Activated naive CD4-positive, alpha-beta T cell treated with anti-CD3 and anti-CD28 coated beads, Interleukin-2, amount 50 U/mL, for 24 hours (primary cell): ENCODE data around the gene CEL.
A peak's percentile ranks its signal among the peaks of the same experiment; 100 is the strongest.
"Not testable (repeated sequence)": the region's sequence is repeated elsewhere in the genome, so short reads cannot be mapped to it uniquely, and the experiment has no call there.

Experiments used
- H3K27ac Mint-ChIP-seq: one replicate; pipeline ENCODE4 v1.8.0; 2021; ENCODE audit warnings: mild to moderate bottlenecking, mixed read lengths
- H3K27me3 Mint-ChIP-seq: one replicate; pipeline ENCODE4 v1.8.0; 2021; ENCODE audit warnings: mixed read lengths
- H3K36me3 Mint-ChIP-seq: one replicate; pipeline ENCODE4 v1.8.0; 2021; ENCODE audit warnings: mixed read lengths
- H3K4me1 Mint-ChIP-seq: one replicate; pipeline ENCODE4 v1.8.0; 2021; ENCODE audit warnings: mixed read lengths
- H3K4me3 Mint-ChIP-seq: one replicate; pipeline ENCODE4 v1.8.0; 2021; ENCODE audit warnings: mild to moderate bottlenecking, mixed read lengths
- H3K9me3 Mint-ChIP-seq: one replicate; pipeline ENCODE4 v1.8.0; 2021; ENCODE audit warnings: mixed read lengths

CEL gene

DNA sequence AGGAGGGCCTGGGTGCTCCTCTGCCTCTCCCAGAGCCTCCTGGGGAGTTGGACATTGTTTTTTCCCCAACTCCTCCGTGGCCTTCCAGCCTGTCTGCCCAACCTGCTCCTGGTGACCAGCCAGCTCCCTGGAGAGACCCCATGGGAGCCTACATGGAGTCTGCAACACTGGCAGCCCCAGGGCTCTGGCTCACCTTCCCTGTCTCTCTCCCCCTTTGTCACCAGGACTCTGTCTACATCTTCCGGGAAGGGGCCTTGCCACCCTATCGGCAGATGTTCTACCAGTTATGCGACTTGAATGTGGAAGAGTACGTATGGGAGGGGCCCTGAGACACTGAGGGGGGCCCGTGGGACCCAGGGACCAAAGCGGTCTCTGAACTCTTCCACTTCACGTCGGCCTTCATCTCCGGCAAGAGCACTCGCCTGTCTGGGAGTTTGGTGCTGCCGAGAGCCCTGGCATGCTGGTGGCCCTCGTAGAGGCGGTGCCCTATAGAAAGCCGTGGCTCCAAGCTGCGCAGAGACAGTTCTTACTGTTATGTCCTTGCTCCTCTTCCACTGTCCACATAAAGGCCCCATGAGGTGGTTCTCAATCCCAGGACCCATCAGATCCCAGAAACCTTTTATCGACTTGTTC lies 5.9 kb upstream of the CEL start:
- peaks cover 7% of the 10 kb centered on the region for H3K36me3 Mint-ChIP-seq
- no peaks in the 10 kb centered on the region for H3K9me3 Mint-ChIP-seq
- no peaks in the 10 kb centered on the region for H3K27me3 Mint-ChIP-seq
- peak overlapping the region; percentile 62 for H3K4me3 Mint-ChIP-seq
- H3K4me1 Mint-ChIP-seq: peaks cover 46% of the 10 kb centered on the region
- H3K27ac Mint-ChIP-seq: peak overlapping the region; percentile 55

DNA sequence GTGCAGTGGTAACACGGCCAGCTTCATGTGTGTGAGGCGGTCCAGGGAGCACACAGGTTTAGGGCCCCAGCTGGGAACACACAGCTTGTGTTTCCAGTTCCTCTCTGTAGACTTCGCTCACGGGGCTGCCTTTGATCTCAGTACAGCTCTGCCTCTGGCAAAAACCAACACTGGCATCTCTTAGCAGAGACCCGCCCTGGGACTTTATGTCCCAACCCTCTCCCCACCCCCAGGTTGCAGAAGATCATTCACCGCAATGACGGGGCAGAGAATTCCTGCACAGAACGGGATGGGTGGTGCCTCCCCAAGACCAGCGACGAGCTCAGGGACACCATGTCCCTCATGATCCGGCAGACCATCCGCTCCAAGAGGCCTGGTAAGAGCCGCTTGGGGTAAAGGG lies 5.2 kb upstream of the CEL start:
- peaks cover 50% of the 10 kb centered on the region for H3K4me1 Mint-ChIP-seq
- peak overlapping the region; percentile 62 for H3K4me3 Mint-ChIP-seq
- H3K36me3 Mint-ChIP-seq: peaks cover 7% of the 10 kb centered on the region
- no peaks in the 10 kb centered on the region for H3K27me3 Mint-ChIP-seq
- H3K9me3 Mint-ChIP-seq: no peaks in the 10 kb centered on the region
- H3K27ac Mint-ChIP-seq: peak overlapping the region; percentile 30

DNA sequence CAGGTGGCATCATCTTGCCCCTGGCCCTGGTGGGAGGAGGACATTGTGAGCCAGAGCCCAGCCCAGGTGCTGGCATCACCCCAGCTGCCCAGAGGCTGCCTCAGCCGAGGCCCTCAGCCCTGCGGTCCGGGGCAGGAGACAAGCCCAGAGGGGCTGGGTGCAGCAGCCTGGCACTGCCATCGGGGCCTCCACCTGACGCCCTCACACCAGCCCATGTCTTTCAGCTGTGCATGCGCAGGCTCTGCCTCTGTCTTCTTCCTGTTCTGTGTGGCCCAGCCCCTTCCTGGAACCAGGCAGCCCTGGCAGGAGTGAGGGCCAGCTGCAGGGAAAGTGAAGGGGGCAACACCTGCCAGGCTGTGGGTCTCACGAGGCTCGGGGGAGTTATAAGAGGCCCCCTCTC lies 4.8 kb upstream of the CEL start:
- H3K9me3 Mint-ChIP-seq: no peaks in the 10 kb centered on the region
- H3K4me3 Mint-ChIP-seq: peak overlapping the region; percentile 23
- peaks cover 50% of the 10 kb centered on the region for H3K4me1 Mint-ChIP-seq
- no peak overlapping the region for H3K27ac Mint-ChIP-seq
- H3K27me3 Mint-ChIP-seq: no peaks in the 10 kb centered on the region
- peaks cover 7% of the 10 kb centered on the region for H3K36me3 Mint-ChIP-seq

DNA sequence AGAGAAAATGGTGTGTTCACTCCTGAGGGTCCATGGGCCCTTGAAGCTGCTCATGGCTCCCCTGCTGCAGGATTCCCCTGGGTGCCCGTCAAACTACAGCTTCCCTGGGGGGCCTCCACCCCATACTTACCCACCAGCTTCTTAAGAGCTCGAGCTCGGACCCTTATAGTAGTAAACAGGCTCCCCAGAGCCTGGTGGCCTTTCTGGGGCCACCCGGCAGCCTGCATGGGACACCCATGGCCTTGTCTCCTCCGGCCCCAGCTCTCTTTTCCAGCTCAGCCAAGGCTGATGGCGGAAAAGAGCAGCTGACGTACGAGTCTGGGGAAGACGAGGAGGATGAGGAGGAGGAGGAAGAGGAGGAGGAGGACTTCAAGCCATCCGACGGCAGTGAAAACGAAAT lies 4.2 kb upstream of the CEL start:
- peak overlapping the region; percentile 55 for H3K27ac Mint-ChIP-seq

DNA sequence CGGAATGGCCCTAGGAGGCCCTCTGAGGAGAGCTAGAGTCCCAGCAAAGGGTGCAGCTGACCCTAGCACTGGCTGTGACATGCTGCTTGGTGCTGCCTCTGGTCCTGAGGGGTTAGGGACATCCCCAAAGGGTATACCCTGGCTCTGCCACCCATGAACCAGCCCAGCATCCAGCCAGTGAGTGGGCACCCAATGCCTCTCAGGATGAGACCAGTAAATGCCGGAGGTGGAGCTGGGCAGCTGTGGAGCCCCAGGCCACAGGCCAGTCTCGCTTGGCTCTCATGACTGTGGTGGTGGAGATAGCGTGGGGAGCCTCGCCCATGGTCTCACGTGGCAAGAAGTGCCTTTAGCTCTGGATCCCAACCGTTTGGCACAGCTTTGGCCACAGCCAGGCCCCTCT lies 3.7 kb upstream of the CEL start:
- Mint-ChIP-seq H3K4me1 (peaks cover 50% of the 10 kb centered on the region), H3K27ac (peak overlapping the region; percentile 55)

More for the DNA sequence above, 4.2 kb upstream of the CEL start:
- Mint-ChIP-seq H3K9me3 (no peaks in the 10 kb centered on the region), H3K27me3 (no peaks in the 10 kb centered on the region), H3K4me1 (peaks cover 50% of the 10 kb centered on the region), H3K4me3 (peak overlapping the region; percentile 23), H3K36me3 (peaks cover 7% of the 10 kb centered on the region)

DNA sequence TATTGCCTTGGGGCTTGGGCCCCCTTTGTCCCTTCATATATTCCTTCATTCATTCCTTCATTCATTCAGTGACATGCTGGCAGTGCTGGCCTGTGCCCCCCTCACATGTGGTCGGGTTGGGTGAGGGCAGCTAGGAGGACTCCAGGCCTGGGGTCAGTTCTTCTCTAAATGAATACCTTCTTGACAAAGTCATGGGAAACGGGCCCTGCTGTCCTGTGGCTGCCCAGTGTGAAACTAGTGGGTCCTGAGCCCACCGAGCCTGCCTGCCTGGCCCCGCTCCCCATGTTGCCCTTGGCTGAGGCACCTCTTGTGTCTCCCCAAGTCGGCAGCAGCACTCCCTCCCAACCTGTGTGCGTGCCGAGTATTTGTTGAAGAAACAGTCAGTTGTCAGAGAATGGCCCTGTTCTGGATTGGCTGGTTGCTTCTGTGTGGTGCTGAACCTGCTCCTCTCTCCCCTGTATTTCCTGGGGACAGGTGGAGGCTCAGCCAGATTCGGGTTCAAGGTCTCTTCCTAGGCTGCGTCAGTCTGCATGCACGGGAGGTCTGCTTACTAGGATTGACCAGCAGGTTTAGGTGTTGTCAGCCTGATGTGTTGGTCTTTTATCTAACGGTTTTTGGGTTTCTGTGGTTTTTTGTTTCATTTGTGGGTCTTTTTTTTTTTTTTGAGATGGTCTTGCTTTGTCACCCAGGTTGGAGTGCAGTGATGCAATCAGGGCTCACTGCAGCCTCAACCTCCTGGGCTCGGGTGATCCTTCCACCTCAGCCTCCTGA lies 3.0 kb upstream of the CEL start:
- Mint-ChIP-seq H3K36me3 (peaks cover 5% of the 10 kb centered on the region), H3K4me3 (peak overlapping the region; percentile 49), H3K27me3 (no peaks in the 10 kb centered on the region), H3K9me3 (no peaks in the 10 kb centered on the region), H3K27ac (no peak overlapping the region), H3K4me1 (peaks cover 50% of the 10 kb centered on the region)

More for the DNA sequence above, 3.7 kb upstream of the CEL start:
- no peaks in the 10 kb centered on the region for H3K9me3 Mint-ChIP-seq
- no peaks in the 10 kb centered on the region for H3K27me3 Mint-ChIP-seq
- H3K4me3 Mint-ChIP-seq: peak overlapping the region; percentile 33
- H3K36me3 Mint-ChIP-seq: peaks cover 7% of the 10 kb centered on the region

DNA sequence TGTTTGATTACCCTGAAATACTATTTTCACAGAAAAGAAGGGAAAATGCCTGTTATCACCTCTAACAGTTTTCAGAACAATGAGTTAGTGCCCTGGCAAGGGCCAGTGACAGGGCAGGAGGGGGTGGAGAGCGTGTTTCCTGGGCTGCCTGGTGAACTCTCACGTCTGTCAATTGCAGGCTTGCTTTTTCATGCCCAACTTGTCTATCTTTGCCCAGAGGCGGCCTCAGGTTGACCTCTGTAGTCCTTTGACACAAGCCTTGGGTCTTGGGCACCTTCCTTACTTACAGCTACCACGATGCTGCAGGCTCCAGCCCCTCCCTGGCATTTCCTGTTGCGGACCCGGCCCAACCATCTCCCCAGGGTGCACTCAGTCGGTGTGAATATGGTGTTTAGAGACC lies 2.2 kb upstream of the CEL start:
- no peaks in the 10 kb centered on the region for H3K27me3 Mint-ChIP-seq
- peak overlapping the region; percentile 59 for H3K27ac Mint-ChIP-seq
- peaks cover 50% of the 10 kb centered on the region for H3K4me1 Mint-ChIP-seq
- H3K4me3 Mint-ChIP-seq: peak overlapping the region; percentile 49
- H3K36me3 Mint-ChIP-seq: no peaks in the 10 kb centered on the region
- no peaks in the 10 kb centered on the region for H3K9me3 Mint-ChIP-seq

DNA sequence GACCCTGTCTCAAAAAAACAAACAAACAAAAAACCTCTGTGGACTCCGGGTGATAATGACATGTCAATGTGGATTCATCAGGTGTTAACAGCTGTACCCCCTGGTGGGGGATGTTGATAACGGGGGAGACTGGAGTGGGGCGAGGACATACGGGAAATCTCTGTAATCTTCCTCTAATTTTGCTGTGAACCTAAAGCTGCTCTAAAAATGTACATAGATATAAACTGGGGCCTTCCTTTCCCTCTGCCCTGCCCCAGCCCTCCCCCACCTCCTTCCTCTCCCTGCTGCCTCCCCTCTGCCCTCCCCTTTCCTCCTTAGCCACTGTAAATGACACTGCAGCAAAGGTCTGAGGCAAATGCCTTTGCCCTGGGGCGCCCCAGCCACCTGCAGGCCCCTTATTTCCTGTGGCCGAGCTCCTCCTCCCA lies 1.4 kb upstream of the CEL start:
- no peaks in the 10 kb centered on the region for H3K36me3 Mint-ChIP-seq
- peak overlapping the region; percentile 51 for H3K4me3 Mint-ChIP-seq
- peak overlapping the region; percentile 81 for H3K27ac Mint-ChIP-seq
- no peaks in the 10 kb centered on the region for H3K9me3 Mint-ChIP-seq
- peaks cover 50% of the 10 kb centered on the region for H3K4me1 Mint-ChIP-seq
- no peaks in the 10 kb centered on the region for H3K27me3 Mint-ChIP-seq

DNA sequence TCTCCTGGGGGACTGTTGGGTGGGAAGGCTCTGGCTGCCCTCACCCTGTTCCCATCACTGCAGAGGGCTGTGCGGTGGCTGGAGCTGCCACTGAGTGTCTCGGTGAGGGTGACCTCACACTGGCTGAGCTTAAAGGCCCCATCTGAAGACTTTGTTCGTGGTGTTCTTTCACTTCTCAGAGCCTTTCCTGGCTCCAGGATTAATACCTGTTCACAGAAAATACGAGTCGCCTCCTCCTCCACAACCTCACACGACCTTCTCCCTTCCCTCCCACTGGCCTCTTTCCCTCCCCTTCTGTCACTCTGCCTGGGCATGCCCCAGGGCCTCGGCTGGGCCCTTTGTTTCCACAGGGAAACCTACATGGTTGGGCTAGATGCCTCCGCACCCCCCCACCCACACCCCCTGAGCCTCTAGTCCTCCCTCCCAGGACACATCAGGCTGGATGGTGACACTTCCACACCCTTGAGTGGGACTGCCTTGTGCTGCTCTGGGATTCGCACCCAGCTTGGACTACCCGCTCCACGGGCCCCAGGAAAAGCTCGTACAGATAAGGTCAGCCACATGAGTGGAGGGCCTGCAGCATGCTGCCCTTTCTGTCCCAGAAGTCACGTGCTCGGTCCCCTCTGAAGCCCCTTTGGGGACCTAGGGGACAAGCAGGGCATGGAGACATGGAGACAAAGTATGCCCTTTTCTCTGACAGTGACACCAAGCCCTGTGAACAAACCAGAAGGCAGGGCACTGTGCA lies 590 bp upstream of the CEL start:
- not testable (repeated sequence) for H3K4me3 Mint-ChIP-seq, H3K27me3 Mint-ChIP-seq, H3K36me3 Mint-ChIP-seq, H3K9me3 Mint-ChIP-seq, H3K27ac Mint-ChIP-seq
- peaks cover 46% of the 10 kb centered on the region for H3K4me1 Mint-ChIP-seq

DNA sequence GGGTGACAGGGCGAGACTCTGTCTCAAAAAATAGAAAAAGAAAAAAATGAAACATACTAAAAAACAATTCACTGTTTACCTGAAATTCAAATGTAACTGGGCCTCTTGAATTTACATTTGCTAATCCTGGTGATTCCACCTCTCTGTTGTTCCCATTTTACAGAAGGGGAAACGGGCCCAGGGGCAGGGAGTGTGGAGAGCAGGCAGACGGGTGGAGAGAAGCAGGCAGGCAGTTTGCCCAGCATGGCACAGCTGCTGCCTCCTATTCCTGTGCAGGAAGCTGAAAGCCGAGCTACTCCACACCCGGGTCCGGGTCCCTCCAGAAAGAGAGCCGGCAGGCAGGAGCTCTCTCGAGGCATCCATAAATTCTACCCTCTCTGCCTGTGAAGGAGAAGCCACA lies 788 bp downstream of the CEL start:
- not testable (repeated sequence) for H3K9me3 Mint-ChIP-seq, H3K27me3 Mint-ChIP-seq, H3K36me3 Mint-ChIP-seq, H3K4me3 Mint-ChIP-seq, H3K27ac Mint-ChIP-seq
- H3K4me1 Mint-ChIP-seq: peaks cover 35% of the 10 kb centered on the region

DNA sequence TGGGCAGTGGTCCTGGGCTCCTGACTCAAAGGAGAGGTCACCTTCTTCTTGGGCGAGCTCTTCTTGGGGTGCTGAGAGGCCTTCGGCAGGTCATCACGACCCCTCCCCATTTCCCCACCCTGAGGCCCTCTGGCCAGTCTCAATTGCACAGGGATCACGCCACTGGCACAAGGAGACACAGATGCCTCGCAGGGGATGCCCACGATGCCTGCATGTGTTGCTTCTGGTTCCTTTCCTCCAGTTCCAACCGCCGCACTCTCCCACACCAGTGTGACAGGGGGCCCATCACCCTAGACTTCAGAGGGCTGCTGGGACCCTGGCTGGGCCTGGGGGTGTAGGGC lies 1.3 kb downstream of the CEL start:
- Mint-ChIP-seq H3K4me3 (no peak overlapping the region), H3K27ac (no peak overlapping the region)

DNA sequence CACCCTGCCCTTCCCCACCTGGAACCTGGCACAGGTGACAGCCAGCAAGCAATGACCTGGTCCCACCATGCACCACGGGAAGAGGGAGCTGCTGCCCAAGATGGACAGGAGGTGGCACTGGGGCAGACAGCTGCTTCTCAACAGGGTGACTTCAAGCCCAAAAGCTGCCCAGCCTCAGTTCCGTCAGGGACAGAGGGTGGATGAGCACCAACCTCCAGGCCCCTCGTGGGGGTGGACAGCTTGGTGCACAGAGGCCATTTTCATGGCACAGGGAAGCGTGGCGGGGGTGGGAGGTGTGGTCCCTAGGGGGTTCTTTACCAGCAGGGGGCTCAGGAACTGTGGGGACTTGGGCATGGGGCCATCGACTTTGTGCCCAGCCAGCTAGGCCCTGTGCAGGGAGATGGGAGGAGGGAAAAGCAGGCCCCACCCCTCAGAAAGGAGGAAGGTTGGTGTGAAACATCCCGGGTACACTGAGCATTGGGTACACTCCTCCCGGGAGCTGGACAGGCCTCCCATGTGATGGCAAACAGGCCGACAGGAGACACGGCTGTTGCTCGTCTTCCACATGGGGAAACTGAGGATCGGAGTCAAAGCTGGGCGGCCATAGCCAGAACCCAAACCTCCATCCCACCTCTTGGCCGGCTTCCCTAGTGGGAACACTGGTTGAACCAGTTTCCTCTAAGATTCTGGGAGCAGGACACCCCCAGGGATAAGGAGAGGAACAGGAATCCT lies 1.9 kb downstream of the CEL start:
- H3K4me1 Mint-ChIP-seq: peaks cover 24% of the 10 kb centered on the region
- H3K27ac Mint-ChIP-seq: no peak overlapping the region
- no peaks in the 10 kb centered on the region for H3K36me3 Mint-ChIP-seq
- no peaks in the 10 kb centered on the region for H3K27me3 Mint-ChIP-seq
- no peak overlapping the region for H3K4me3 Mint-ChIP-seq
- H3K9me3 Mint-ChIP-seq: no peaks in the 10 kb centered on the region

More for the DNA sequence above, 1.3 kb downstream of the CEL start:
- Mint-ChIP-seq H3K4me1 (peaks cover 29% of the 10 kb centered on the region), H3K27me3 (no peaks in the 10 kb centered on the region), H3K36me3 (no peaks in the 10 kb centered on the region), H3K9me3 (no peaks in the 10 kb centered on the region)

DNA sequence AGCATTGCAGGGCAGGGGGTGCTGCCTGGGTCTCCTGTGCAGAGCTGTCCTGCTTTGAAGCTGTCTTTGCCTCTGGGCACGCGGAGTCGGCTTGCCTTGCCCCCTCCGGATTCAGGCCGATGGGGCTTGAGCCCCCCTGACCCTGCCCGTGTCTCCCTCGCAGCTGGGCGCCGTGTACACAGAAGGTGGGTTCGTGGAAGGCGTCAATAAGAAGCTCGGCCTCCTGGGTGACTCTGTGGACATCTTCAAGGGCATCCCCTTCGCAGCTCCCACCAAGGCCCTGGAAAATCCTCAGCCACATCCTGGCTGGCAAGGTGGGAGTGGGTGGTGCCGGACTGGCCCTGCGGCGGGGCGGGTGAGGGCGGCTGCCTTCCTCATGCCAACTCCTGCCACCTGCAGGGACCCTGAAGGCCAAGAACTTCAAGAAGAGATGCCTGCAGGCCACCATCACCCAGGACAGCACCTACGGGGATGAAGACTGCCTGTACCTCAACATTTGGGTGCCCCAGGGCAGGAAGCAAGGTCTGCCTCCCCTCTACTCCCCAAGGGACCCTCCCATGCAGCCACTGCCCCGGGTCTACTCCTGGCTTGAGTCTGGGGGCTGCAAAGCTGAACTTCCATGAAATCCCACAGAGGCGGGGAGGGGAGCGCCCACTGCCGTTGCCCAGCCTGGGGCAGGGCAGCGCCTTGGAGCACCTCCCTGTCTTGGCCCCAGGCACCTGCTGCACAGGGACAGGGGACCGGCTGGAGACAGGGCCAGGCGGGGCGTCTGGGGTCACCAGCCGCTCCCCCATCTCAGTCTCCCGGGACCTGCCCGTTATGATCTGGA lies 2.7 kb downstream of the CEL start:
- Mint-ChIP-seq H3K4me3 (no peak overlapping the region), H3K9me3 (no peaks in the 10 kb centered on the region), H3K27me3 (no peaks in the 10 kb centered on the region), H3K27ac (no peak overlapping the region), H3K4me1 (peaks cover 16% of the 10 kb centered on the region), H3K36me3 (no peaks in the 10 kb centered on the region)

DNA sequence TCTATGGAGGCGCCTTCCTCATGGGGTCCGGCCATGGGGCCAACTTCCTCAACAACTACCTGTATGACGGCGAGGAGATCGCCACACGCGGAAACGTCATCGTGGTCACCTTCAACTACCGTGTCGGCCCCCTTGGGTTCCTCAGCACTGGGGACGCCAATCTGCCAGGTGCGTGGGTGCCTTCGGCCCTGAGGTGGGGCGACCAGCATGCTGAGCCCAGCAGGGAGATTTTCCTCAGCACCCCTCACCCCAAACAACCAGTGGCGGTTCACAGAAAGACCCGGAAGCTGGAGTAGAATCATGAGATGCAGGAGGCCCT lies 3.2 kb downstream of the CEL start:
- Mint-ChIP-seq H3K27me3 (no peaks in the 10 kb centered on the region), H3K36me3 (no peaks in the 10 kb centered on the region), H3K27ac (no peak overlapping the region), H3K9me3 (no peaks in the 10 kb centered on the region), H3K4me1 (peaks cover 10% of the 10 kb centered on the region), H3K4me3 (no peak overlapping the region)
